SK-N-SH (cell line): ENCODE data around the gene GATA3.

ENCODE experiments used
- GABPA ChIP-seq: IDR thresholded peaks from 2 replicates; pipeline ENCODE4 v1.4.0; 2012; ENCODE audit warnings: low read depth, mild to moderate bottlenecking
- POLR2AphosphoS5 ChIP-seq: IDR thresholded peaks from 2 replicates; pipeline ENCODE4 v1.6.1; 2012; ENCODE audit warnings: low read depth, low read length
- TF ChIP-seq, protein P1 (sequence below): IDR thresholded peaks from 2 replicates; pipeline ENCODE4 v1.6.1; 2012; ENCODE audit warnings: mild to moderate bottlenecking, low read depth, low read length, moderate library complexity
- TF ChIP-seq, protein P2 (sequence below): fragments of 200-600 bp; sonication (generic); IDR thresholded peaks from 2 replicates; pipeline ENCODE4 v1.6.1; 2017; ENCODE audit warnings: antibody characterized with exemption, mild to moderate bottlenecking, moderate library complexity

- TF ChIP-seq GABPA (no peak), POLR2AphosphoS5 (no peak)
- TF ChIP-seq, protein P1, sequence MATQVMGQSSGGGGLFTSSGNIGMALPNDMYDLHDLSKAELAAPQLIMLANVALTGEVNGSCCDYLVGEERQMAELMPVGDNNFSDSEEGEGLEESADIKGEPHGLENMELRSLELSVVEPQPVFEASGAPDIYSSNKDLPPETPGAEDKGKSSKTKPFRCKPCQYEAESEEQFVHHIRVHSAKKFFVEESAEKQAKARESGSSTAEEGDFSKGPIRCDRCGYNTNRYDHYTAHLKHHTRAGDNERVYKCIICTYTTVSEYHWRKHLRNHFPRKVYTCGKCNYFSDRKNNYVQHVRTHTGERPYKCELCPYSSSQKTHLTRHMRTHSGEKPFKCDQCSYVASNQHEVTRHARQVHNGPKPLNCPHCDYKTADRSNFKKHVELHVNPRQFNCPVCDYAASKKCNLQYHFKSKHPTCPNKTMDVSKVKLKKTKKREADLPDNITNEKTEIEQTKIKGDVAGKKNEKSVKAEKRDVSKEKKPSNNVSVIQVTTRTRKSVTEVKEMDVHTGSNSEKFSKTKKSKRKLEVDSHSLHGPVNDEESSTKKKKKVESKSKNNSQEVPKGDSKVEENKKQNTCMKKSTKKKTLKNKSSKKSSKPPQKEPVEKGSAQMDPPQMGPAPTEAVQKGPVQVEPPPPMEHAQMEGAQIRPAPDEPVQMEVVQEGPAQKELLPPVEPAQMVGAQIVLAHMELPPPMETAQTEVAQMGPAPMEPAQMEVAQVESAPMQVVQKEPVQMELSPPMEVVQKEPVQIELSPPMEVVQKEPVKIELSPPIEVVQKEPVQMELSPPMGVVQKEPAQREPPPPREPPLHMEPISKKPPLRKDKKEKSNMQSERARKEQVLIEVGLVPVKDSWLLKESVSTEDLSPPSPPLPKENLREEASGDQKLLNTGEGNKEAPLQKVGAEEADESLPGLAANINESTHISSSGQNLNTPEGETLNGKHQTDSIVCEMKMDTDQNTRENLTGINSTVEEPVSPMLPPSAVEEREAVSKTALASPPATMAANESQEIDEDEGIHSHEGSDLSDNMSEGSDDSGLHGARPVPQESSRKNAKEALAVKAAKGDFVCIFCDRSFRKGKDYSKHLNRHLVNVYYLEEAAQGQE, result no peak
- TF ChIP-seq, protein P2, sequence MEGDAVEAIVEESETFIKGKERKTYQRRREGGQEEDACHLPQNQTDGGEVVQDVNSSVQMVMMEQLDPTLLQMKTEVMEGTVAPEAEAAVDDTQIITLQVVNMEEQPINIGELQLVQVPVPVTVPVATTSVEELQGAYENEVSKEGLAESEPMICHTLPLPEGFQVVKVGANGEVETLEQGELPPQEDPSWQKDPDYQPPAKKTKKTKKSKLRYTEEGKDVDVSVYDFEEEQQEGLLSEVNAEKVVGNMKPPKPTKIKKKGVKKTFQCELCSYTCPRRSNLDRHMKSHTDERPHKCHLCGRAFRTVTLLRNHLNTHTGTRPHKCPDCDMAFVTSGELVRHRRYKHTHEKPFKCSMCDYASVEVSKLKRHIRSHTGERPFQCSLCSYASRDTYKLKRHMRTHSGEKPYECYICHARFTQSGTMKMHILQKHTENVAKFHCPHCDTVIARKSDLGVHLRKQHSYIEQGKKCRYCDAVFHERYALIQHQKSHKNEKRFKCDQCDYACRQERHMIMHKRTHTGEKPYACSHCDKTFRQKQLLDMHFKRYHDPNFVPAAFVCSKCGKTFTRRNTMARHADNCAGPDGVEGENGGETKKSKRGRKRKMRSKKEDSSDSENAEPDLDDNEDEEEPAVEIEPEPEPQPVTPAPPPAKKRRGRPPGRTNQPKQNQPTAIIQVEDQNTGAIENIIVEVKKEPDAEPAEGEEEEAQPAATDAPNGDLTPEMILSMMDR, result no peak
Observed at GRCh38 chr10:8112942-8113442, 58.5 kb downstream of the GATA3 start.
